DOHH2 (cell line): Measurements from ENCODE around the gene BANP.
"Not testable (repeated sequence)": the region's sequence is repeated elsewhere in the genome, so short reads cannot be mapped to it uniquely, and the experiment has no call there.

ENCODE experiments used
- CTCF ChIP-seq: fragments of 200-600 bp; sonication (generic); IDR thresholded peaks from one replicate; pipeline ENCODE4 v1.5.1; 2014; ENCODE audit warnings: antibody characterized with exemption, mild to moderate bottlenecking, low read depth, low read length; ENCODE audit not compliant: poor library complexity, severe bottlenecking
- EZH2phosphoT487 ChIP-seq: fragments of 200-600 bp; sonication (generic); IDR thresholded peaks from 2 replicates; pipeline ENCODE4 v1.6.1; 2017; ENCODE audit warnings: borderline replicate concordance, mild to moderate bottlenecking, antibody characterized with exemption, low read length, moderate library complexity, mixed read lengths

DNA sequence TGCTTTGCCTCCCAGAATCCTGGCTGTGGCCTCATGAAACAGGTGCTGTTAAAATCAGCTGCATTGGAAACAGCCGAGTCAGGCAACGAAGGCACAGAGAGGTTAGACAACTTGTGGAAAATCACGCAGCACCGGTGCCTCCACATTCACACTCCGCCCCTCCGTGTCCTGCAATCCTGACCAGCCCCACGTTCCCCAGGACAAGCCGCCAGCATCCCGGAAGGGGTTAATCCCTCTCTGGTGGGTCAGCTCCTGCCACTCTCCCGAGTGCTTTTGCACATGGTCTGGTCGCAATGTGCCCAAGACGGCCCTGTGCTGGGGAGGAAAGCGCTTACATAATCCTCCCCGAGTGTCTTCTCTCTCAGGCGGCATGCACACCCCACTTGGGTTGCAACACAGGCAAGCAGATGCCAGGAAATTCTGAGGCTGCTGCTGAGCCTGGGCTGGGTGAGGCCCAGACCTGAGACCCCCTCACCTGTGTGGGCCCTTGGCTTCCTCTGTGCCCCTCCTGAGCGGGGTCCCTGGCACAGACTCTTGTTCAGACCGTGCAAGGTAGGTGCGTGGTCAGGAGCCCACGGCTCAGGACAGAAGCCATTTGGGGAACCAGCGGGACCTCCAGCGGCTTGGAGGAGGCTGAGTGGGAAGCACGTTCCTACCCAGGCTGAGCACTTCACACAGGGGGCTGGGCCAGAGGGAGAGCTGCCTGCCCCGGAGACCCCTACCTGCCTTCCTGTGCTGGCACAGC is 138.6 kb downstream of the BANP start:
- TF ChIP-seq CTCF, EZH2phosphoT487: not testable (repeated sequence)
